Measurements from ENCODE around the gene RGS9.
"Not testable (repeated sequence)": the region's sequence is repeated elsewhere in the genome, so short reads cannot be mapped to it uniquely, and the experiment has no call there.

RGS9 gene

GRCh38 chr17:65198653-65199382, 61.6 kb downstream of the RGS9 start:
- no peaks in the 10 kb centered on the region for H3K9me3 Mint-ChIP-seq
- H3K27me3 Mint-ChIP-seq (ENCODE audit: low read depth) = no peaks in the 10 kb centered on the region
- H3K27ac Mint-ChIP-seq = no peak overlapping the region
- no peaks in the 10 kb centered on the region for H3K4me1 Mint-ChIP-seq
- H3K4me3 Mint-ChIP-seq = no peak overlapping the region
- H3K36me3 Mint-ChIP-seq (ENCODE audit: low read depth) = no peaks in the 10 kb centered on the region
- TF ChIP-seq CTCF (IDR thresholded peaks at IDR 0.05; ENCODE audit: unreplicated experiment in 3 of 3) = peak; percentile 72 to 82 (median 77)

GRCh38 chr17:65201331-65201730, 64.2 kb downstream of the RGS9 start:
- H3K9me3 Mint-ChIP-seq = no peaks in the 10 kb centered on the region
- TF ChIP-seq CTCF (IDR thresholded peaks at IDR 0.05; ENCODE audit: unreplicated experiment in 3 of 3) = no peak
- H3K4me1 Mint-ChIP-seq = no peaks in the 10 kb centered on the region
- H3K4me3 Mint-ChIP-seq = no peak overlapping the region
- H3K27ac Mint-ChIP-seq = no peak overlapping the region
- peaks cover 6% of the 10 kb centered on the region for H3K36me3 Mint-ChIP-seq (ENCODE audit: low read depth)
- H3K27me3 Mint-ChIP-seq (ENCODE audit: low read depth) = no peaks in the 10 kb centered on the region

- TF ChIP-seq CTCF (IDR thresholded peaks at IDR 0.05; ENCODE audit: unreplicated experiment in 3 of 3) = no peak
- Mint-ChIP-seq H3K36me3 (ENCODE audit: low read depth) (peaks cover 10% of the 10 kb centered on the region), H3K4me1 (no peaks in the 10 kb centered on the region), H3K4me3 (no peak overlapping the region), H3K9me3 (no peaks in the 10 kb centered on the region), H3K27ac (no peak overlapping the region), H3K27me3 (ENCODE audit: low read depth) (no peaks in the 10 kb centered on the region)
Measured at GRCh38 chr17:65202844-65203571, 65.8 kb downstream of the RGS9 start.

GRCh38 chr17:65204001-65204400, 66.8 kb downstream of the RGS9 start:
- no peaks in the 10 kb centered on the region for H3K9me3 Mint-ChIP-seq
- no peaks in the 10 kb centered on the region for H3K27me3 Mint-ChIP-seq (ENCODE audit: low read depth)
- no peak overlapping the region for H3K4me3 Mint-ChIP-seq
- peaks cover 10% of the 10 kb centered on the region for H3K36me3 Mint-ChIP-seq (ENCODE audit: low read depth)
- no peak overlapping the region for H3K27ac Mint-ChIP-seq
- no peaks in the 10 kb centered on the region for H3K4me1 Mint-ChIP-seq
- no peak for TF ChIP-seq CTCF (IDR thresholded peaks at IDR 0.05; ENCODE audit: unreplicated experiment in 3 of 3)

GRCh38 chr17:65205655-65206054, 68.5 kb downstream of the RGS9 start:
- TF ChIP-seq CTCF (IDR thresholded peaks at IDR 0.05; ENCODE audit: unreplicated experiment in 3 of 3) = no peak
- Mint-ChIP-seq H3K27ac (no peak overlapping the region), H3K36me3 (ENCODE audit: low read depth) (peaks cover 10% of the 10 kb centered on the region), H3K27me3 (ENCODE audit: low read depth) (no peaks in the 10 kb centered on the region), H3K9me3 (no peaks in the 10 kb centered on the region), H3K4me1 (no peaks in the 10 kb centered on the region), H3K4me3 (no peak overlapping the region)

- peaks cover 15% of the 10 kb centered on the region for H3K36me3 Mint-ChIP-seq (ENCODE audit: low read depth)
- H3K27ac Mint-ChIP-seq = not testable (repeated sequence)
Measured at GRCh38 chr17:65207448-65207847, 70.3 kb downstream of the RGS9 start.

More at GRCh38 chr17:65207448-65207847, 70.3 kb downstream of the RGS9 start:
- H3K4me1 Mint-ChIP-seq; H3K4me3 Mint-ChIP-seq; H3K9me3 Mint-ChIP-seq; H3K27me3 Mint-ChIP-seq (ENCODE audit: low read depth): not testable (repeated sequence)

Data from nephron (organoid).